Fibroblast of mammary gland (primary cell): ENCODE results near the gene CEMIP2.

Source experiments
- DNase-seq: peaks from one replicate; pipeline ENCODE4 v3.0.0-alpha.2; 2010; ENCODE audit warnings: low read depth
- H3K4me3 ChIP-seq: 2 replicates; pipeline ENCODE4 v1.5.1; 2011; ENCODE audit warnings: low read depth, mild to moderate bottlenecking, low read length, moderate library complexity; ENCODE audit not compliant: control insufficient read depth
- TF ChIP-seq, protein P1 (sequence below): conservative IDR thresholded peaks from 2 replicates; pipeline ENCODE4 v1.5.1; 2011; ENCODE audit warnings: low read depth, low read length, inconsistent platforms; ENCODE audit not compliant: control insufficient read depth, insufficient read depth

CEMIP2 gene

DNA sequence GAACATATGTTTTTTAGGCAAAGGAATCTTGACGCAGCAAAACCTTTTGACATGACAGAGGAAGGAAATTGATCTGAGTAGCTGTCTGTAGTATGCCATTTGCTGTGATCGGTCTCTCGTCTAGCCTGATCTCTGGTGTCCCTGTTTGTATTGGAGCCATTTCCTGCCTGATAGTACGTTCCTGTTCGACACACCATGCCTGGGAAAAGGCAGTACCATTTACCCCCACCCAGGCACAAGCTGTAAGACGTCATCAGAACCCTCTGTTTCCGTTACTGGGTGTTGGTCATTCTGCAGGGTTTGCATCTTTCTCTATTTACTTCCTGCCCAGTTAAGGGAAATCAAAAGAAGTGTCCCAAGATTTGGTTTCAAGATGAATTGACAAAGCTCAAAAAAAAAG, 129.7 kb downstream of the CEMIP2 start:
- DNase-seq = no peak
- no peak overlapping the region for H3K4me3 ChIP-seq
- TF ChIP-seq, protein P1, sequence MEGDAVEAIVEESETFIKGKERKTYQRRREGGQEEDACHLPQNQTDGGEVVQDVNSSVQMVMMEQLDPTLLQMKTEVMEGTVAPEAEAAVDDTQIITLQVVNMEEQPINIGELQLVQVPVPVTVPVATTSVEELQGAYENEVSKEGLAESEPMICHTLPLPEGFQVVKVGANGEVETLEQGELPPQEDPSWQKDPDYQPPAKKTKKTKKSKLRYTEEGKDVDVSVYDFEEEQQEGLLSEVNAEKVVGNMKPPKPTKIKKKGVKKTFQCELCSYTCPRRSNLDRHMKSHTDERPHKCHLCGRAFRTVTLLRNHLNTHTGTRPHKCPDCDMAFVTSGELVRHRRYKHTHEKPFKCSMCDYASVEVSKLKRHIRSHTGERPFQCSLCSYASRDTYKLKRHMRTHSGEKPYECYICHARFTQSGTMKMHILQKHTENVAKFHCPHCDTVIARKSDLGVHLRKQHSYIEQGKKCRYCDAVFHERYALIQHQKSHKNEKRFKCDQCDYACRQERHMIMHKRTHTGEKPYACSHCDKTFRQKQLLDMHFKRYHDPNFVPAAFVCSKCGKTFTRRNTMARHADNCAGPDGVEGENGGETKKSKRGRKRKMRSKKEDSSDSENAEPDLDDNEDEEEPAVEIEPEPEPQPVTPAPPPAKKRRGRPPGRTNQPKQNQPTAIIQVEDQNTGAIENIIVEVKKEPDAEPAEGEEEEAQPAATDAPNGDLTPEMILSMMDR = no peak

DNA sequence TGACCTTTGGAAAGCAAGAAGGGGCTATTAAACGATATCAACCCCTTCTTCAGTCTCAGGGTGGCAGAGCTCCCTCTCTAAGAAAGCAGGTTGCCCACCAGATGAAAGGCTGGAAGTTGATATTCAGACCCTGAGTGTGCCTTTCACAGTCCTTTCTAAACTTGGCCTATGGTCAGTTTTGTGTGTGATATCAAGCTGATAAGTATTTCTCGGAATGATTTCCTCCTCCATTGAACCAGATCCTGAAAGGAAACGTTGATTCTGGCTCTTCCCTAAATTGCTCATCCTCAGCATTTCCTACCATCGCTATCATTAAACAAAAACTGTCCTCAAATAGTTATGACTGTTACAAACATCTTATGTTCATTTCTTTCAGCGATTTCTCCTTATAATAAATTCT, 130.4 kb downstream of the CEMIP2 start:
- no peak overlapping the region for H3K4me3 ChIP-seq
- DNase-seq = no peak
- TF ChIP-seq, protein P1 = no peak

DNA sequence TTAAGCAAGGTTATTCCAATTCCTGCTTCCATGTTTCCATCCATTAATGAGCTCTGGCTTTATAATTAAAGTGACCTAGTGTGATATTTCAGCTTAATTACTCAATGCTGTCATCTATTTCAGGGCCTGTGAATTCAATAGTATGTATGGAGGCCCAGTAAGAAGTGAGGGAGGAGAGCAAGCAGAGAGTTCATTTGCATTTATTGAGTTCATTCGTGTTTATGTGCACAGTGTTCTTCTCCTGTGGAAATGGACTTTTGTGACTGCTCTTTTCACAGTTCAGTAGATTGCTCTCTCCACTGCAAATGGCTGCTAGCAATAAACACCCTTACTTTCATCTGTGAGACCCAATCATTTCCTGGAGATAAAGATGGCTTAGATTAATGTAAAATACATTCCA, 130.9 kb downstream of the CEMIP2 start:
- no peak overlapping the region for H3K4me3 ChIP-seq
- DNase-seq = no peak
- TF ChIP-seq, protein P1 = no peak

DNA sequence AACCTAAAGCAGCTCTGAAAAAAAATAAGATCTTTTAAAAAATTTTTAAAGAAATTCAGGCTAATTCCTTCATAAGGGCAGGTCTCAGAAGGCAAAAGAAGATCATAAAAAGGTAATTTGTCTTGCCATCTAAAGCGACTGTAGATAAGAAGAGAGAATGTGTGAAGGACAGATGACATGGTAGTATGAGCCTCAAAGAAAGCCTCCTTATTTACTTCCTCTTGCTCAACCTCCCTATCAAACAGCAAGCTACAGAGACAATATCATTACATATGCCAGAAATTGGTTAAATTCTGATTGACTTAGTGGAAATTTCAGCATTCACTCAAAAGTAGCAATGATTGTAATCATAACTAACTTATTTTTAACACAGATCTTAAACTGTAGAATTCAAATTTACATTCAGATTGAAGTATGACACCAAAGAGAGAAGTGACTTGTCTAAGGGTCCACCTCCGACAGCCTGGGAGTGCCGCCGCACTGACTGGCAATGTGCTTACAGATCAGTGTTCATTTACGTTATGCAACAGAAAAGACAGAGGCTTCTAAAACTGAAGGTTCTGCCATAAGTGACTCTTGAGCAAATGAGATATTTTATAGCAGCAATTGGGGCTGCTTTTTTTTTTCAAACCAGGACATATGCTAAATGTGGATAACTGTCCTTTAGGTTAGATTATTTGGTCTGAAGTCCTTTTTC, 132.0 kb downstream of the CEMIP2 start:
- DNase-seq = no peak
- H3K4me3 ChIP-seq = no peak overlapping the region
- TF ChIP-seq, protein P1 = no peak

DNA sequence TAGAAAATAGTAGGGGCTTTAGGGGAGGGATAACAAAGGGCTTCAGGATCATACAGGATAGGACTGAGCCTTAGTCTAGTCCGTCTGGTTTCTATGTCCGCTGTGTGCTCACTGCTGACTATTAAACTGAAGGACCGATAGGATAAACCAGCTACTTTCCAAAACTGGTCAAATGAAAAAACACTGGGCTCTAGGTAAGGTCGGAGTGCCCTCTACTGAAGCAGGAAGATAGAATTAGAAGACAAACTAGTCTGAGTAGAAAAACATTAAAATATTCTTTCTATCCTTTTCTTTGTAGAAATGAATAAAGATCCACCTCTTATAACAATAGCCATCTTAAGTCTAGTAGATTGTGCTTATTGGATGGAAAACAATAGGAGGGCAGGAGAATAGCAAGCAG, 133.6 kb downstream of the CEMIP2 start:
- no peak for DNase-seq

More for the DNA sequence above, 133.6 kb downstream of the CEMIP2 start:
- no peak overlapping the region for H3K4me3 ChIP-seq
- TF ChIP-seq, protein P1 = no peak
